Right ventricle myocardium inferior (tissue), 1 donor: ENCODE data around the gene RAB23. TPM values are rescaled to one million over a fixed set of nuclear protein-coding genes. Genes with fewer than 3 reads are reported as not detected.

Source experiments
- ATAC-seq: fragments of 200-7000 bp; cut with Tn5 transposase; one replicate; pipeline ENCODE4 v1.9.1; 2020; ENCODE audit warnings: mild to moderate bottlenecking, moderate library complexity
- DNase-seq: peaks from one replicate; pipeline ENCODE4 v3.0.0; 2021; ENCODE audit errors: missing footprints
- intact Hi-C: fragments of 100-400 bp; cut with DNase I; formaldehyde crosslinking; loops from one replicate; pipeline ENCODE4 v1.11.0; 2022
- long read RNA-seq: library from polyadenylated mRNA; unstranded; transcript quantifications from one replicate; pipeline ENCODE4 v2.0.0, GENCODE V29; 2021
- total RNA-seq: library from RNA; stranded (reverse); fragmentation: NEBNext Ultra II Directional; extraction: Animal tissue kit (Norgen Biotek cat#: 25700); gene quantifications from one replicate; pipeline ENCODE4 v1.2.1, GENCODE V29; 2021
- donor health status: DM: no; HTN: yes; CAD: no; lungs with severe emphysema.

RAB23 gene
- total RNA-seq: 12.0 TPM
- long read RNA-seq, full-length matches to known transcripts: 8 of 14 reads
- long read RNA-seq, partial matches to known transcripts: 0 of 14 reads
- long read RNA-seq, other reads (novel, unspliced or antisense): 6 of 14 reads

DNA sequence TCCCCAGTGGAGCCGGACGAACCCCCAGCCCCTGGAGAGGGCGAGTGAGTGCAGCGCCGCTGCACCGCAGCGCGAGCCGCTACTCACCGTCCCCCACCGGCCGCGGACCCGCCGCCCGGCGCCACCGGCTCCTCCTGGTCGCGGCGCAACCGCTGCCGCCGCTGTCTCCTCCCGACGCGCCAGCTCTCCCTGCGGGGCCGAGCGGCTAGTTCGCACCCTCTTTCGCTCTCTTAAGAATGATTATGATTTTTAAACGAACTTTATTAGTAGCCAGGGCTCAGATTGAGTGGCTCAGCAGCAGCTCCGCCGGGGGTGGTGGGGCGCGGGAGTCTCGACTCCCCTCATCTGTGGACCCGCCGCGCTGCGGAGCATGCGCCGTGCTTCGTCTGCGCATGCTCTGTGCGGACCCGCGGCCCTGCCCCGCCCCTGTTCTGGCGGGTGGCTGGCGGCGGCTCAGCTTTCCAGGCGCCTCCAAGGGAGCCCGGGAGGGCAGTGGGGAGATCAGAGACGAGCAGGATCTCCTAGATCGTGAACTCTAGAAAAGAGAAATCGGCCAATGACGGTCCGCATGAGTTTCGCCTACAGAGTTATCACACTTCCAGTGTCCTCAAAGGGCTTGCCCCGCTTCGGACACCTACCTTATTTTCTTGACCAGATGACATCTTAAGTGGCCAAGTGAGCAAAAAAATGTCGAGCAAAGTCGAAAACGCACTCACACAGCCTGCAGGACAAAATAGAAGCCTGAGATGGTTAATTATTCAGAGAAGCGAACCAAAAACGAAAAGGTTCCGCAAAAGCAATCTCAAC lies at the start of gene RAB23:
Gene RAB23 (minus strand): TSS at position 372 of the 807 bp plus-strand sequence. CDS start 11,927 bp downstream, outside the sequence.
- DNase-seq (peak; percentile 91), ATAC-seq (peak; percentile 99)
- intact Hi-C loops: loop anchor here (2.0 to 5.0 kb wide), 2 partner anchors 49 to 95 kb away; partner anchors contain the start of genes BAG2 and PRIM2

- intact Hi-C loops: no loop called here
- ATAC-seq: no peak
- DNase-seq: no peak
Observed at GRCh38 chr6:57268294-57268640, 46.2 kb upstream of the RAB23 start.

- intact Hi-C loops: no loop called here
- no peak for DNase-seq
- peak; percentile 75 for ATAC-seq
Observed at GRCh38 chr6:57267586-57268293, 45.6 kb upstream of the RAB23 start.

GRCh38 chr6:57265755-57266221 lies 43.7 kb upstream of the RAB23 start:
- intact Hi-C loops: no loop called here

DNA sequence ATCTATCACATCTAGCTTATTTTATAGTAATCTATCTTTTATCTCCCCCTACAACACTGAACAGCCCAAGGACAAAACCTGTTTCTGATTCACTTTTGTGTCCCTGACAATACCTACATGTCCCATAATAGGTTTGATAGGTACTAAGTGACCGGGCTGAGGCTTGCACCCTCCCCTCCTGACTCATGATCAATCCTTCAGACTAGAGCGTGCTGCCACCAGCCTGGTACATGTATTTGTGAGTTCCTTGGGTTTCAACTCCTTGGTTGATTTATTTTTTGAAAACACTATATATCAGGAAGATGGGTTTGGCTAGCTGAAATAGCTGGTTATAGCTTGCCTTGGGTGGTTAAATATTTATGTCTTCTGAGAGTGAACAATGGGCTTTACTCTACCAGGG lies 41.6 kb upstream of the RAB23 start:
- no peak for DNase-seq
- intact Hi-C loops: no loop called here
- no peak for ATAC-seq

More at GRCh38 chr6:57265755-57266221, 43.7 kb upstream of the RAB23 start:
- ATAC-seq: no peak
- DNase-seq: no peak

DNA sequence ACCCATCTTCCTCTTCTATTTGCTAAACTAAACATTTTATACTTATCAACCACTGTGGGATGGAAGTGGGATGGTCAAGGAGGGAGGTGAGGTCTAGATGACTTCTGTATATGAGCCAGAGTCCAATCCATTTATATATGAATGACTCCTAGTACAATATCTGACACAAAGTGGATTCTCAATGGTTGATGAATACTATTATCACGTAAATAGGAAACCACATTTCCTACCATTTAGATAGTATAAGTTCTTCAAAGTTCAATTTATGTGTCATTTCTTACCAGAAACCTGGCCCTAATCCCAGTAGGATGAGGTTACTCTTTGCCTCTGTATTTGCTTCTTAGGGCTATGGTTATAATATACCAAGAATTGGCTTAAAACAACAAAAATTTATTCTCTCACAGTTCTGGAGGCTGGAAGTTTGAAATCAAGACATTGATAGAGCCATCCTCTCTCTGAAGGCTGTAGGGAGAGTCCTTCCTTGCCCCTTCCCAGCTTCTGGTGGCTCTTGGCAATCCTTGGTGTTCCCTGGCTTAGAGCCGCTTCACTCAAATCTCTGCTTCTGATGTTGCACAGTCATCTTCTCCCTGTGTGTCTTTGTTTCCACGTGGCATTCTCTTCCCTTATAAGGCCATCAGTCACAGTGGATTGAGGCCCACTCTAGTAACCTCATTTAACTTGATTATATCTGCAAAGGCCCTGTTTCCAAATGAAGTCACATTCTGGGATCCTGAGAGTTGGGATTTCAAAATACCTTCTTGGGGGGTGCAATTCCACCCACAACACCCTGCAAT lies 41.0 kb upstream of the RAB23 start:
- intact Hi-C loops: no loop called here
- ATAC-seq (peak; percentile 79), DNase-seq (no peak)

- DNase-seq (peak; percentile 75), ATAC-seq (peak; percentile 88)
- intact Hi-C loops: no loop called here
Observed at GRCh38 chr6:57262488-57262887, 40.4 kb upstream of the RAB23 start.

- peak; percentile 30 for ATAC-seq
- intact Hi-C loops: no loop called here
- DNase-seq: no peak
Observed at GRCh38 chr6:57261926-57262325, 39.8 kb upstream of the RAB23 start.

DNA sequence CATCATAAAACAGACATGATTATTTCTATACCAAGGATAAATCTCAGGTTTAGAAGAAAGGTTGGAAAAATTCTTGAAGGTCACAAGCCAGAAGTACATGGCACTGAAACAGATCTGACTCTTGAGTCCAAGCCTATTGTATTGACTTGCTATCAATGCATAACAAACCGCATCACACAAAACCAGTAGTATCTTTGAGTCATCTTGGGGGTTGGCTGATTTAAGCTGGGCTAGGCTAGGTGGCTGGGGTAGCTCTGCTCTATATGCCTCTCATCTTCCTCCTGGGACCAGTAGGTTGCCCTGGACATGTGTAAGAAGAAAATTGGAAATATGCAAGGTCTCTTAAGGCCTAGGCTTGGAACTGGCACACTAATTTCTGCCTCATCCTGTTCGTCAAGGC lies 37.0 kb upstream of the RAB23 start:
- intact Hi-C loops: no loop called here
- DNase-seq (no peak), ATAC-seq (no peak)

- intact Hi-C loops: no loop called here
- DNase-seq (no peak), ATAC-seq (peak; percentile 55)
Observed at GRCh38 chr6:57257911-57258541, 35.9 kb upstream of the RAB23 start.

- no peak for ATAC-seq
- no peak for DNase-seq
- intact Hi-C loops: no loop called here
Observed at GRCh38 chr6:57256541-57256940, 34.4 kb upstream of the RAB23 start.

DNA sequence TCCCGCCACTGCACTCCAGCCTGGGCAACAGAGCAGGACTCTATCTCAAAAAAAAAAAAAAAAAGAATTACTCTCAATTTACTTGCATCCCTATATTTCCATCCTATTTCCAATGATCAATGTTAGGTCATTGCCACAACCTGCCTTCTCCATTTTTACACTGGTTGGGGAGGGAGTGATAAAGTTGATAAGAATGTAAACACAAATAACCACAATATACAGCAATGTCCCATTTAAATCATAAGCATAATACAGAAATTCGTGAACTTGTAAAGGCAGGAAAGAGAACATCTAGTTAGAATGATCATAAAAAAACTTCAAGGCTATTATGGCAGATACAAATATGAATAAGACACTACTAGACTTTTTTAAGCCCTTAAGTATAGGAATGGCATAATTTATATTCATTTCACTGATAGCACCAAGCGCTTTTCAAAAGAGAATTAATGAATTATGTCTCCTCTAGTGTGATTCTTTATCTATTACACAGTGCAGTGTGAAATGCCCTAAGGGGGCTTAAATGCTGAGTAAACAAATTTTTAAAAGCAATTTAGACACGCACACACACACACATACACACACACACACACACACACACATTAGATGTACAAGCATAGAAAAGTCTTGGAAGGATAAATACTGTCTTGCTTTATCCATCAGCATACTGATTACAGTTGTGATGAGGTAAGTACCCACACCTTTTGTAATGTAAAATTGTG lies 33.5 kb upstream of the RAB23 start:
- no peak for DNase-seq
- intact Hi-C loops: no loop called here
- ATAC-seq: no peak

DNA sequence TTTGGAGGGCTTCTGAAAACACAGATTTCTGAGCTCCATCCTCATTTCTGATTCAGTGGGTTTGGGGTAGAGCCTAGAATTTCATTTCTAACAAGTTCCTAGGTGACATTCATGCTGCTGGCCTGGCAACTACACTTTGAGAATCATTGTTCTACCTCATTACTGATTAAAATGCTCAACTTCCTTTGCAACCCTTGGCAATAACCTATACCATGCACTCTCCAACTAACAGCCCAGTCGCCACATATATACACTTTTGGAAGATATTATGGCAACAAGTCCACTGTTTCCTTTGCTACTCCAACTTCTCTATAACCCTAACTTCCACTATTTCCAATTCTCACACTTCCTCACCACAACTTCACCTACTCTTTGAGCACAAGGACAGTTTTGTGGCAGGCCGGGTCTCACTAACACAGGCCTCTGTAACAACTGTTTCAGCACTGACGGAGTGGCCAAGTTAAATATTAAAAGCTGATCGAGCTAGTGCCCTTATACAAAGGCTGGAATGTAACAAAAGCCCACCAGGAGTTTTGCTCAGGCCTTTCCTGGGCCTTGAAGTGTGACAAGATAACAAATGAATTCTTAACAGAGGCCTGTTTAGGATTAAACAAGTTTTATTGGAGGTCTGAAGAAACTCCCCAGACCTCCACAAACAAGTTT lies 32.1 kb upstream of the RAB23 start:
- no peak for DNase-seq
- no peak for ATAC-seq
- intact Hi-C loops: no loop called here

- DNase-seq: no peak
- no peak for ATAC-seq
- intact Hi-C loops: no loop called here
Observed at GRCh38 chr6:57252975-57253374, 30.9 kb upstream of the RAB23 start.

GRCh38 chr6:57252137-57252536 lies 30.0 kb upstream of the RAB23 start:
- intact Hi-C loops: no loop called here
- no peak for DNase-seq
- ATAC-seq: no peak

DNA sequence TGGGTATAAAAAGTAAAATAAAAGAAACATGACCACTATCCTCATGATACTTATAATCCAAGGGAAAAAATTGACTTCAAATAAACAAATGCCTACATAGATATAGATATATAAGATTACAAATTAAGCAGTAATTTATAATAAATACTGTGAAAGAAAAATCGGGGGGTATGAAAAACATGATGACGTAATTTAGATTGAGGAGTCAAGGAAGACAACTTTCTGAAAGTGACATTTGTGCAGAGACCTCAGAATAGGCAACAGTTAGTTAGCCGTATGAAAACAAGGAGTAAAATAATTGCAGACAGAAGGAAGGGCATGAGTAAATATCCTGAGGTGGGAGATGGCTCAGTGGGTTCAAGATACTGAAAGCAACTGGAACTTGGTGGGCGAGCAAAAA lies 28.2 kb upstream of the RAB23 start:
- ATAC-seq (no peak), DNase-seq (no peak)
- intact Hi-C loops: no loop called here

DNA sequence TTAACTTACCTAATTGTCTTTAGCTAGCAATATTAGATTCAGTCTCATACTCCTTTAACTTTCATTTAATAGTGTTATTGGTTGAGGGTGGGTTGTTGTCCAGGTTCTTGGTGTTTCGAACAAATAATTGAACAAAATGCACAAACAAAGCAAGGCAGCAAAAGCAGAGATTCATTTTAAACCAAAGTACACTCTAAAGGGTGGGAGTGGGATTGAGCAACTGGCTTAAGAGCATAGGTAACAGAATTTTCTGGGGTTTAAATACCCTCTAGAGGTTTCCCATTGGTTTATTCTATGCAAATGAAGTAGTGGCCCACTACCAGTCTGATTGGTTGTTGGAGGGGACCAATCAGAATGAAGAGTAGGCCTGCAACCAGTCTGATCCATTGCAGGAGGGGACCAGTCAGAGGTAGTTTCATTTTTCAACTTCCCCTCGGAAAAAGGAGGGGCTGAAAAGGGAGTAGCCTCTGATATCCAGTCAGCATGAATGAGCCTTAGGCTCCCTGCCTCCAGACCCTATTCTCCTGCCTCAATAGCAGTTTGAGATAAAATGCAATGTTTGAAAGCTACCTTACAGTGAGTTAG lies 26.3 kb upstream of the RAB23 start:
- no peak for DNase-seq
- no peak for ATAC-seq
- intact Hi-C loops: no loop called here
